HG03460 (cell line): ENCODE data around the gene COL25A1.
"Not testable (repeated sequence)": the region's sequence is repeated elsewhere in the genome, so short reads cannot be mapped to it uniquely, and the experiment has no call there.

Experiments
- ATAC-seq: cut with Tn5 transposase; IDR thresholded peaks from one replicate; pipeline ENCODE4 v1.9.1; 2021; ENCODE audit not compliant: unreplicated experiment

Gene COL25A1

GRCh38 chr4:109131559-109131958 lies 170.9 kb downstream of the COL25A1 start:
- no peak for ATAC-seq

DNA sequence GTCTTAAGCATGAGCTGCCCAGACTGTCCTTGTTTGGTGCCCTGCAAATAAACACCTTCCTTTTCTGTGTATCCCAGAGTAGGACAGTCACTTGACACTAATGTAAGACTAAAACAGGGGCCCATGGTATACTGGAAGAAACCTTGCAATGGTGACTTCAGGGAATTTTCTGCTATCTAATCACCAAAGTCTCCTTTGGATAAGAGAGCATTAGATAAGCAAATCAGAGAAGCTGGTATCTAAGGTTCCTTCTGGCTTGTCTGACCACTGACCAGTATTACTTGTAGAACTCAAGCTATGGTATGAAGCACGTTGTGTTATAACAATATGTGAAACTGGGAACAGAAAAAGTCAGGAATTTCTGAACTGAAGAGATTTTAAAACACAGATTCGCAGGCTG lies 173.9 kb downstream of the COL25A1 start:
- no peak for ATAC-seq

DNA sequence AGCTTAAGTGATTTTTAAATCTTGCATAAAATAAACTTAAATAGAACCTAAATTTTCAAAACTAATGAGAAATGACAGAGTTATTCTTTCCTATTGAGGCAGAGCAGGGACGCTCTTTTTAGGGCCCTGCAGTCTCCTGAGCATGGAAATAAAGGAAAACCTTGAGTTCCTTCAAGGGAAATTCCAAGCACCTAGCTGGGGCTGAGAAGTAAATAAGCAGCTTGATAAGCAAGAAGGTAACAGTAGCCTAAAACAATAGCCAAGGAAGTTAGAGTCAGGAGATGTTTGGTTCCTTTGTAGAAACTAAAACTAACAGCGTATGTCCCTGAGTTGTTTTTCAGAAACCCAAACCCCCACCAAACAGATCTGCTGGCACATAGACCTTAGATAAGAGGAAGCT lies 174.6 kb downstream of the COL25A1 start:
- ATAC-seq = no peak

DNA sequence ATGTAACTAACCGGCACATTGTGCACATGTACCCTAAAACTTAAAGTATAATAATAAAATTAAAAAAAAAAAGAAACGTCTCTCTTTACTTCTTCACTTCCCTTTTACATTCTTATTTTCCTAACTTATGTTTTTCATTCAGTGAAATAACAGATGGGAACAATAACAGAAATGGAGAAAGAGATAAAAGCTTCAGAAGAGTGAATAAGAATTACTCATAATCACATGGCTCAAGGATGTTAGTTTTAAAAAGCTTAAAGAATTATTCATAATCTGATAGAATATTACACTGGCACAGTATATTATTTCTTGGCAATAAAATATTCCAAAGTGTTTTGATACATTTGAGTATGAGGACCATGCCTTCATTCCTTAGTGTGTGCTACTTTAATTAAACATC lies 175.6 kb downstream of the COL25A1 start:
- no peak for ATAC-seq

DNA sequence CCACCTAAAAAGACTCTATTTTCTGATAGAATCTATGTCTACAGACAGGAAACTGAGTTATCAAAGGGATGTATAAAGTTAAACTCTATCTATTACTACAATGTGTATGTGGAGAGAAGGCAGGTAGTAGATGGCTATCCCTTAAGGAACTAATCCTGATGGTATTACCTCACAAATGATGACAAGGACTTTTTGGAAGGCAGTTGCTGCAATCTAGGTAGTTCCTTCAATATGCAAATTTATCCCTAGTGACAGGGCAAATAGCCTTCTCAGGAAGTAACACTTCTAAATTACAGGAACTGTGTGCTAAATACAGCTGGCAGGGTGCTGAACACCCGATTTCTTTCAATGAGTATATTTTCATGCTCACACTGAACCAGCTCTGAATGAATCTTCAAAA lies 177.4 kb downstream of the COL25A1 start:
- no peak for ATAC-seq

DNA sequence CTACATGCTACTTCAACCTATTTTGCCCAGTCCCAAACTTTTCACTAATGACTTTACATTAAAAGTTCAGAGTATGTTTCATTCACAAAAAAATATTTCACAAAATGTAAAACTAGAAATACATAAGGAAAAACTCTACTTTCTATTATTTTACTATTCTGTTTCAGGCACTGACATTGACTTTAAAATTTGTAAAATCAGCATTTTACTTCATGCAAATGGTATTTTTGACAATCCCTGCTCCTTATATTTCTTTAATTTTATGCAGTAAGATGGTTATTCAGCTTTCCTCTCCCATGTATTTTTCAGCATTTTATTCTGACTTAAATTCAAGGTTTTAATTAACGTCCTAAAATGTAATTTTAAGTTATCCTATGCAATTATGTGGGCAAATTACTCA lies 178.5 kb downstream of the COL25A1 start:
- ATAC-seq = no peak

DNA sequence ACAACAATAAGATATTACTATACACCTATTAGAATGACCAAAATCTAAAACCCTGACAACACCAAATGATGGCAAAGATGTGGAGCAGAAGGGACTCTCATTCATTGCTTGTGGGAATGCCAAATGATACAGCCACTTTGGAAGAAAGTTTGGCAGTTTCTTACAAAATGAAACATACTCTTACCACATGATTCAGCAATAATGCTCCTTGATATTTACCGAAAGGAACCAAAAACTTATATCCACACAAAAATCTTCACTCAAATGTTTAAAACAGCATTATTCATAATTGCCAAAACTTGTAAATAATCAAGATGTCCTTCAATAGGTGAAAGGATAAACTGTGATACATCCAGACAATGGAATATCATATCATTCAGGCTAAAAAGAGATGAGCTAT lies 180.9 kb downstream of the COL25A1 start:
- no peak for ATAC-seq

DNA sequence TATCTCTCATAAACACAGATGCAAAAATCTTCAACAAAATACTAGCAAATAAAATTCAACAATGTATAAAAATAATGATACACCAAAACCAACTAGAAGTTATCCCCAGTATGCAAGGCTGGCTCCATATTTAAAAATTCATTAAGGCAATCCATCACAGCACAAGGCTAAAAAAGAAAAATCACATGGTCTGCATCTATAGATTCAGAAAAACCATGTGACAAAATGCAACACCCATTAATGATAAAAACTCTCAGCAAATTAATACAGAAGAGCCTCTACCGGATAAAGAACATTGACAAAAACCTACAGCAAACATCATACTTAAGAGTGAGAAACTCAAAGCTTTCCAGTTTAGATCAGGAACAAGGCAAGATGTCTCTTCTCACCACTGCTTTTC lies 182.6 kb downstream of the COL25A1 start:
- ATAC-seq = no peak

- ATAC-seq = no peak
Measured at GRCh38 chr4:109118635-109119034, 183.8 kb downstream of the COL25A1 start.

- no peak for ATAC-seq
Measured at GRCh38 chr4:109114501-109114900, 188.0 kb downstream of the COL25A1 start.

DNA sequence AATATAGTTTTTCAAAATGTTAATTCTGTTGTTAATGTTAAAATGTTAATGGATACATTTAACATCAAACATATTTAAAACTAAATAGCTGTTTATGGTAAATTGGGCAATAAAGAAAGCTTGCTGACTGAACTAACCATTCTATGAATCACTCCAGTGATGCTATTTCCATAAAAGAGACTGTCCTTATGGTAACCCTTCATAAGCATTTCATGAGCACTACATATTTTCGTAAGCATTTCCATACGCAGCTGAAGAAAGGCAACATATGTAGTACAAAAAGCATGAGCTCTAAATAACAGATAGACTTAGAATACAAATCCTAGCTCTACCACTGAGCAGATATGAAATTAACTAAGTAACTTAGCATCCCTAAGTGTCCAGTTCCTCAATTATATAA lies 188.9 kb downstream of the COL25A1 start:
- no peak for ATAC-seq

DNA sequence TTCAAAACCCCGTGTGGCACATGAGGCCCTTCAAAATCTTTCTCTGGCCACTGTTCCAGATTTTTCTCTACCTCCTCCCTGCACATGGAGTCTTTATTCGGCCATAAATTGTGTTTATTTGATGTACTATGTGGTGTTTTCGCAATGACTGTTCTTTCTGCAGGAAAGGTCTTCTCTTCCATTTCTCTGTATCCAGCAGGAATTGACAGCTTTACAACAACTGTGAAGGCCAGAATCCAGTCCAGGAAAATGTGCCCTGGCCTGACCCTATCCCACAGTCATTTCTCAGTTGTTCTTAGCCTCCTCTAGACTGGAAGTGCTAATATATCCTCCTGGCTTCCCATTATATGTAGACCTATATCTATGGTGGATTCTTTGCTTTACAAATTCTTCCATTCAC lies 191.4 kb downstream of the COL25A1 start:
- no peak for ATAC-seq

DNA sequence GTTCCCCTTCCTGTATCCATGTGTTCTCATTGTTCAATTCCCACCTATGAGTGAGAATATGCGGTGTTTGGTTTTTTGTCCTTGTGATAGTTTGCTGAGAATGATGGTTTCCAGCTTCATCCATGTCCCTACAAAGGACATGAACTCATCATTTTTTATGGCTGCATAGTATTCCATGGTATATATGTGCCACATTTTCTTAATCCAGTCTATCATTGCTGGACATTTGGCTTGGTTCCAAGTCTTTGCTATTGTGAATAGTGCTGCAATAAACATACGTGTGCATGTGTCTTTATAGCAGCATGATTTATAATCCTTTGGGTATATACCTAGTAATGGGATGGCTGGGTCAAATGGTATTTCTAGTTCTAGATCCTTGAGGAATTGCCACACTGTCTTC lies 194.2 kb downstream of the COL25A1 start:
- ATAC-seq = not testable (repeated sequence)

DNA sequence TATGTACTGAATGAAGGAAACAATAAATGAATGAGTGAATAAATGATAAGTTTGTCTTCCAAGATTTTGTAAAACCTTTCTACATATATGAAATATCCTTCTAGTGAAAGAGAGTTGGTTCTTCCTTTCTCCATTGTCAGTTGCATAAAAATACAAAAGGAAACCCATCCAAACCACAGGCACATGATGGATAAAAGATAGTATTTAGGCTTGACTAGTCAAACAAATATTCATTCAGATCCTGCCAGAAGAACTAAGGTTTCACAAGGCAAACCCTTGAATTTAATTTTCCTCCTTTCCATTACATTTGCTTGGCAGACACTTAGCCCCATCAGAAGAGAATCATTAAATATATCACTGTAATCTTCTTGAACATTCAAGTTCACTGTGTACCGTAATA lies 208.4 kb downstream of the COL25A1 start:
- ATAC-seq = no peak

DNA sequence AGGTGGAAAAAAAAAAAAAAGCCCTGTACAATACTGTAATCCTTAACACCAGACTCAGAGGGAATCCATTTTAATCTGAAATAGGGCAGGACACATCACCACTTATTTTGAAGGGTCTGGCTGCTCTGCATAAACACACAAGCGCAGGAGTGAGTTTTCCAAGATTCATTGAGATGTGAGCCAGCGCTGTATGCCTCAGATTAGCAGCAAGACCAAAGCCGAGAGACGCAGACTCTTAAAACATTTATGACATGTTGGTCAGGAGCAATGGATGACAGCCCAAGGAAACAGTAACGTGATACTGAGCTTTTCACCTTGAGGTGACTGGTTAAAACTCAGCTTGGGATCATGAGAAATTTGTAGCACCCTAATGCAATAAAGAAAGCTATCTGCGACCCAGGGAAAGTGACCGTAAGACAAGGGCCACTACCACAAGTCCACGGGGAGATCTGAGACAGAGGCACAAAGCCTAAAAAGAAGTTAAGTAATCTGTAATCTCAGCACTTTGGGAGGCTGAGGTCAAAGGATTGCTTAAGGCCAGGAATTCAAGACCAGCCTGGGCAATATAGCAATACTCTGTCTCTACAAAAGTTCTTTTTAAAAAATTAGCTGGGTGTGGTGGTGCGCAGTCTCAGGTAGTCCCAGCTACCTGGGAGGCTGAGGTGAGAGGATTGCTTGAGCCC lies 210.6 kb downstream of the COL25A1 start:
- no peak for ATAC-seq

- no peak for ATAC-seq
Measured at GRCh38 chr4:109083911-109084310, 218.5 kb downstream of the COL25A1 start.

DNA sequence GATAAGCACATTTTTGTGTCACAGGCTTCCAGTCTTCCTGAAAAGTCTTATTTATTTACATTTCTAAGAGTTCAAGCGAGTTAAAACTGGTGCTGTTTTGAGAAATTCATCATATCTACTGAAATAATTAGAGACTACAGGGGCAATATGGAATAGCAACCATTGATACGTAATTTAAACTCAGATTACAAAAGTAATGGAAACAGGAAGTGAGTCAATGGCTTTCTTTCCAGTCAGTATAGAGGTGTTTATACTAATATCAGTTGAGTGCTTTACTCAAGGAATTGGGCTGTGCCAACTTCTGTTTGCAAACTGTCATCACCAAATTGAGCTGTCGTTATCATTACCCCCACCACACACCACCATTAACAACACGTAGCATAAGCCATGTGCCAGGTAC lies 222.7 kb downstream of the COL25A1 start:
- no peak for ATAC-seq

- no peak for ATAC-seq
Measured at GRCh38 chr4:109079201-109079600, 223.3 kb downstream of the COL25A1 start.

- ATAC-seq = no peak
Measured at GRCh38 chr4:109078724-109079123, 223.7 kb downstream of the COL25A1 start.

- ATAC-seq = no peak
Measured at GRCh38 chr4:109077505-109077904, 225.0 kb downstream of the COL25A1 start.

- ATAC-seq = not testable (repeated sequence)
Measured at GRCh38 chr4:109076709-109077108, 225.7 kb downstream of the COL25A1 start.

DNA sequence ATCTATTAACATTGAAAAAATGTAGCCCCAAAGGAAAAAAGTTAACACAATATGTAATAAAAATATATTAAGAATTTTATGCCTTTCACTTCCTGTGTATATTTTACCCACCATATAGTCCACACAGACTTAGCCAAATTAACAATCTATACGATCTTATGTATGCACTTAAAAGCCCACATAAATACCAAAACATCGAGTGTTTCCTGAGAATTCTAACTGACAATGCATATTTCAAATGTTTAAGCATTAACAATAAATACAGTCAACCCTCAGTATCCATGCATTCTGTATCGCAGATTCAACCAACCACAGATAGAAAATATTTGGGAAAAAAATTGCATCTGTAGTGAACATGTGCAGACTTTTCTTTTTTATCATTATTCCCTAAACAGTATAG lies 226.8 kb downstream of the COL25A1 start:
- no peak for ATAC-seq

DNA sequence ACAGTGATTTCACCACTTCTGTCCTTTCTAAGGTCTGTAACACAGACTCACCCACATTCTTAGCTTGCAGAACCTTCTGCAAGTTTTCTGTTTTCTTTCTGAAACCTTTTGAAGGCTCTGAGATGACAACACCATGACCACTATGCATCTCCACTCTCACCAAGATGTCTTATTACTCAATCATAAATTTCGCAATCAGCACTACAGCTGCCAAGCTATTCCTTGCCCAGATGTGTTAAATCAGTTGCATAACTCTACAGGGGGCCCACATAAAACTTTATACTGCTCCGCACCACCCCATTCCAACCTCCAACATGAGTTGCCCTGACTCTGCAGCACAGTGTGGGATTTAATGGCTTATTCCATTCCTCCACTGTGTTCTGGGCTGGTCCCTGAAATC lies 229.9 kb downstream of the COL25A1 start:
- ATAC-seq = no peak
